Nucleus accumbens (tissue), 56 donors: ENCODE measurements around the gene GAS7.

Experiments
- DNase-seq, 56 donors: peaks; one replicate each; lab custom pipeline; 2025; lab: John Stamatoyannopoulos, UW

Gene GAS7

DNA sequence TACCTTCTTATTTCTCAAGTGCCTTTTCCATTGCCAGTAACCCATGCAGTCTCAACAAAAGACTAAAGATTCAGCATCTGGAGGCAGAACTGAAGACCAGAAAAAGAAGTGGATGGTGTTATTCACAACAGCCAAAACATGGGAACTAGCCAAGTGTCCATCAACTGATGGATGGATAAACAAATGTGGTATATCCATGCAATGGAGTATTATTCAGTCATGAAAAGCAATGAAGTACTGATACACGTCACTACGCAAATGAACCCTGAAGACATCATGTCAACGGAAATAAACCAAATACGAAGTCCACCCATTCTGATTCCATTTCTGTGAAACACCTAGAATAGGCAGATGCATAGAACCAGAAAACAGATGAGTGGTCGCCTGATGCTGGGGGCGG lies 25.6 kb downstream of the GAS7 start:
- no peak for DNase-seq

DNA sequence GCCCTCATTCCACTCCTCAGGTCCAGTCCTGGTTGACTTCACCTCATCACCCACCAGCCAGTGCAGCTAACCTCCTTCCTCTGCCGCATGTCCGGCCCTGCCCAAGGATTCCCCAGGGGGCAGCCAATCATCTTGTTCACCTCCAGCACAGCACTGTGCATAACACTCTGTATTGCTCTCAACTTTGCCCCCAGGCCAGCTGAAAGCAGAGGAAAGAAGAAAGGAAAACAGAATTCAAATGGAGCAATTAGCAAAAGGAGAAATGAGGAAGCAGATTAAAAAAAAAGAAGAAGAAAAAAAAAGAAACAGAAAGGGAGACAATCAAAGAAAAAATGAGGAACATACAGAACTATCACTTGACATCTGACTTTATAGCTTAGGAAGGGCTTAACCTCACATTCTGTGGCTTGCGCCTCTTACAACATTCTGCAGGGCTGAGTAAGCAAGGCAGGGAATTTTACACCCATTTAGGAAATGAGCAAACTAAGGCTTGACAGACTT lies 26.1 kb downstream of the GAS7 start:
- no peak for DNase-seq

DNA sequence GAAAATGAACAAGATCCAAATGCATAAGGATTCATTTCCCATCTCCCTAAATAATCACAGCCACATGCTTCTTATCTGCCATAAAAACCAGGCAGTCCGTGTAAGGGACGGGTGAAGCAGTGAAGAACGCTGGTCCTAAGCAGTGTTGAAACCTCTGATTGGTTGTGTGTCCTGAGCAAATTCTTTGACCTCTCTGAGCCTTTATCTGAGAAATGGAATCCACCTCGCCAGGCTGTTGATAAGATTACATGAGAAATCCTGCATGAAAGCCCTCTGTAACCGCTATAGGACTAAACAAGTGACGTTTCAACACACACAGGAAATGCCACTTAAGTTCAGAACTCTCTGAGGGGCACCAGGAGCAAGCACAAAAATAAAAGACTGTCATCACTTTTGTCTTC lies 26.8 kb downstream of the GAS7 start:
- DNase-seq = no peak

DNA sequence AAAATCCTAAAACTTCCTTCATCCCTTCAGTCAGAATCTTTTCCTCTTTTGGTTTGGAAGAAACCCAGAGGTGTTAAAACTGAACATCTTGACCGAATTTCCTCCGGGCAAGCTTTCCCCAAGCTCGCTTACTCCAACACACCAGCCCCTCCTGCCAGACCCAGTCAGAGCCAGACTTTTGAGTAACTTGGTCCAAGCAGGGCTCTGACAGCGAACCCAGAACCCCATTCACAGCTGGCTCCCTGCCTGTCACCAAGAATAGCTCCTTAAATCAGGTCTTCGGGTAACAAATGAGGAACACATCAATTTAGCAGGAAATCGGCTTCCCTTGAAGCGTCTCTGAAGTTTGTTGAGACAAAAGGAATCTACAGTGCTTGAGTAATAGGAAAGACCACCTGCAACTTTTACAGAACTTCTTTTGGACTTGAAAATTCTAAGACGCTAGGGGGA lies 27.3 kb downstream of the GAS7 start:
- DNase-seq = peak in 22 of 56 donors; percentile 2 to 40 (median 12)

DNA sequence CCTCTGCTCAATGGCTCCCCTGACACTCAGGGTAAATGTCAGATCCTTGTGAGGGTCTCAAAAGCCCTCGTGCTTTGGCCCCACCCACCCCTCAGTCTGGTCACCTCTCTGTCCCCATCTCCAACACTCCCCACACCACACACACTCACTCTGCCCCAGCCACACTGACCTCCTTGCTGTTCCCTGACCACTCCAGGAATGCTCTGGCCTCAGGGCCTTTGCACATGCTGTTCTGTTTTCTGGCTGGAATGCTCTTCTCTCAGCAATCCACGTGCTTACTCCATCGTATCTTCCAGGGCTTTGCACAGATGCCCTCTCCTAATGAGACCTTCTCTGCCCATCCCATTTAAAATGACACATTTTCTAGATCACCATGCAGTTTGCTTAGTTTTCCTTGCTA lies 28.2 kb downstream of the GAS7 start:
- DNase-seq = no peak

DNA sequence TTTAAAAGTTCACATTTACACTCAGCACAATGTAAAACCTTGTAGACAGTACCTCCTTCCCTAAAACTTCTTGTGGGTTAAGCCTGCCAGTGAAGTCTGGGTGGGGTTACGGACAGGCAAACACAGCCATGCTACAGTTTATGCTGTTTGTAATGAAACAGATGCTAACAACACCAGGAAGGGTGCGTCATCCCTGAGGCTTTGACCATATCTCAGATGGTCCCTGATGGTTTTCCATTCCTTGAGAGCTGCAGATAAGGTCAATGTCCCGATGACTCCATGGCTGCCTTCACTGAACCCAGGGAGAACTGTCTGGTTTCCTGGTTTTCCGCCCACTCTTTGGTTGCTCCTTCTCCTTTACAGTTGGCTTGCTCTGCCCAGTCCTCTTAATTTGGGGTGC lies 29.1 kb downstream of the GAS7 start:
- DNase-seq = no peak

DNA sequence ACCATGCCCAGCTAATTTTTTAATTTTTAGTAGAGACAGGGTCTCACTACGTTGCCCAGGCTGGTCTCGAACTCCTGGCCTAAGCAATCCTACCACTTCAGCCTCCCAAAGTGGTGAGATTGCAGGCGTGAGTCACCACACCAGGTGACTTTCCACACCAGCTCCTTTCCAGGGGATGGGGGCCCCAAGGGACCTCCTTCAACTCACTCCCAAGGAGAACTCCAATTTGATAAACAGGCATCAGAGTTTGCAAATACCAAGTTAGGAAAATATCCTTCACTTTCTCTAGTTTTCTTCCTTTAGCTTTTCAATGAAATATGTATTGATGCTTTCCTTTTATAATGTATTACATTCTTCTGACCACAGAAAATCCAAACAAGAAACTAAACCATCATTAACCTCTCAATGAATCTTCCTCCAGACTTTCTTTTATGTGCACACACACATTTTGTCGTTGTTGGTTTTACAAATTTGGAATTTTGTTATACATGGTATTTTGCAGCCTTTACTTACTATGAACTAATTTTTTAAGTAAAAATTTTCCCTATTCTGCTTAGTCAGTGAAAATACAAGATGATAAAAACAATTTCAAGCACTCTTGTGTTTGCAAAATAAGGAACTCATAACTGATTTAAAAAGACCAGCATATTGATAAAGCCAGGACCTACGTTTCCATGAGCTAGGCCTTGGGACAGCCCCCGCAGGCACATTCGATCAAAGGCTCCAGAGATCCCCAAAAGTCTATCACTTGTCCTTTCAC lies 32.0 kb downstream of the GAS7 start:
- DNase-seq = no peak

DNA sequence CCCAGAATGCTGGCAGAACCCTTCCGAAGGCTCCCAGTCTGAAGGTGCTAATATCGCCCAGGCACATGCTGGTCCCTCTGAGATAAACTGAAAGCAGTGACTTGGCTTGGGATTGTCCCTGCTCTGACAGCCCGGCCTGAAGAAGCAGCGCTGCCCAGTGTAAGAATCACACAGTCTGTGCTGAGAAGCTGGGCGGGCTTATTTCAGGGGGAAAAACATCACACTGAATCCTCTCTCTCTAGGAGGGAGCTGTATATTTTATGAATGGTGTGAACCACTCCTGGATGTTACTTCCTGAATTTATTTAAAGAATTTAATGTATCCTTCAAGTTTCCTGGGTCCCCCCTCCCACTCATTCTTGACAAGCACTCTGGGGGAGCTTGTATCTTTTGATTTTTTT lies 36.3 kb downstream of the GAS7 start:
- peak in 2 of 56 donors; percentile 5 to 8 for DNase-seq

DNA sequence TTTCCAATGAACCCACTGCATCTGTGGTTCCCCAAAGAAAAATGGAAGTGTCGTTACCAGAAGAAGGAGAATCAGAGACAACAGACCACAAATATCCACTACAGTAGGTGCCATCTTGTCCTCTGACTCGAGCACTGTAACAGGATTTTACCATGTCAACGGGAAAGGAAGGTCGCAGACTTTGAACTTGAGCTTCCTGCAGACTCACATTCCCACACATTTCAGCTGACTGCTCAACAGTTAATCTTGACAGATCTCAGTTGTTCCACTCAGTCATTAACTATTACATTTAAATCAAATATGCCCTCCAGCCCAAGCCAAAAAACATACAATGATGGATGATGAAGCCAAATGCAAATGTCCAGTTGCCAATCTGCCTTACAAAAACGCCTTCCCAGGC lies 37.0 kb downstream of the GAS7 start:
- no peak for DNase-seq

DNA sequence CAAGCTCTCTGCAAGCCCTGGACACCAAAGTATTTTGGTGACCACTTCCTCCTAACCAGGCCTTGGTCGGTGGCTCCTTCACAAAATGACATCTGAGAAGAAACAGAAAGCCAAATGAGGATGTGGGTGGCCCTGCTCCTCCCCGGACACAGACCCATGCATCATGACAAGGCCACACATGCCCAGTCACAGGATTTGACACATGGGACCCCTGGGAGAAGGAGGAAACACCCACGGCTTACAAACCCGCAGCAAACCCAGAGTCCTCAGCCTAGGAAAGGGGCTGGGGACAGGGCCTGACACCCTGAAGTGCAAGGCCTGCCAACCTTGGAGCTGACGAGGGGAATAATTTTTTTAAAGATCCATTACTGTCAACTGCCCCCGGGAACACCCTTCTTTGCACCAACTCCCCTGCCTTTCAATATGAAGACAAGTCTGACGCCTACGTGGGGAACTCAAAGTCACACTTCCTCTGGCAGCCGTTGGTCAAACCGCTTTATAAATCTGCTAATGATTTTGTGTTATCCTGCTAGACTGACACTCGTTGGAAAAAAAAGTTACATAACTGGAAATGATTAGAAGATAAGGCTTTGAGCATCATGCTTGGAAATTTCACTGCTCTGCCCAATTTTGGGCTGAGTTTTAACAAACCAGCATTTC lies 41.3 kb downstream of the GAS7 start:
- peak in 27 of 56 donors; percentile 9 to 48 (median 26) for DNase-seq

DNA sequence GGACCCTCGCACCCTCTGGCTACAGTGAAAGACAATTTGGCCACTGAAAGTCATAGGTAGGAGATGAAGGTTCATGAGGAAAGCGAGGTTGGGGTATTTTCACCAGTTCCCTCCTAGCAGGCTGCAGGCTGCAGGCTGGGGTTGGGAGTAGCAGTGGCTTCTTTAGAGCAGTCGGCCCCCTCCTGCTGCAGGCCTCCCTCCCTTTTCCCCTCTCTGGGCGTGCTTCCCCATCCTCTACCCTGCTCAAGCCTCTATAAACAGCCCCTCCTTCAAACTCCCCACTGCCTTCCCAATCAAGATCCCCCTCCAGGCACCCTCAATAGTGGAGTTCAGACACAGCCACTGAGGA lies 41.8 kb downstream of the GAS7 start:
- peak in 3 of 56 donors; percentile 37 to 48 (median 48) for DNase-seq

DNA sequence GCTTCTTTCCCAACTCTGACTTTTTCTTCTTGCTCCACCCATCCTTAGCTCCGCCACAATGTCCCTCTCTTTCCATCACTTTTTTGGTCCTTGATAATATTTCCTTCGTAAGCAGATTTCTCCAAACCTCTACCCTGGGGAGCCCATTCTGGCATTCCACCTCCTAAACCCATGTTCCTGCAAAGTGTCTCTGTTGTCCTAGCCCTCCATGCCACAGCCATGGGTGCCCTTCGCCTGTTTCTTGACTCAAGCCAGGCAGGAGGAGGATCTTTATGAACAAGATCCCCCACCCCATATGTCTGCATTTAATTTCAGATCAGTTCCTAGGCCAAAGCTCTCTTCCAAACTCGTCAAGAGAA lies 42.4 kb downstream of the GAS7 start:
- DNase-seq = no peak

DNA sequence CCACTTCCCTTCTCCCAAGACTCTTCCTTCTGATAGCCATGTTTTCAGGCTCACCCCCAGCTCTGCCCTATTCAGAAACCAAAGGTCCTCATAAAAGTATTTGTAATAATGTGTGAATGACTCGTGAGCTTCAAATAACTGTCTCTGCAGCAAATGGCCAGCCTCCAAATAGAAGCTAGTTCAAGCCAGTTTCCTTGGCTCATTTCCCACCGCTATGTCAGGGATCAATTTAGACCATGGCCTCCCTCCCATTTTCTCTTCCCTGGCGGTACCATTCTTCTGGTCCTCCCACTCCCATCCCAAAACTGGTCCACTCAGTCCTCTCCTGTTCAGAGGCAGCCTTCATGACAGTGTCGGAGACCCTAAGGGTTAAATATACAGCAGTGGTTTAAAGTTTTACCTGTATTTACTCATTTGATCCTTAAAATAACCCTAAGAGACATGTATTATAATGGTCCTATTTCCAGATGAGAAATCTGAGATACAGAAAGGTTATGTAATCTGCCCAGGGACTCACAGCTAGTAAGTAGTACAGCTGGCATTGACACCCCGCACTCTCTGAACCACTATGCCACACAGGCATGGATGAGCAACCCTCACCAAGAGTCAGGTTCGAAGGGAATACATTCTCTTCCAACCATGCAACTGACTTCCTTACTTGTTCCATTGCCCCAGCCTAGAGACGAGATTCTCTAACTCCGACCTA lies 42.9 kb downstream of the GAS7 start:
- DNase-seq = peak in 2 of 56 donors; percentile 19 to 24

DNA sequence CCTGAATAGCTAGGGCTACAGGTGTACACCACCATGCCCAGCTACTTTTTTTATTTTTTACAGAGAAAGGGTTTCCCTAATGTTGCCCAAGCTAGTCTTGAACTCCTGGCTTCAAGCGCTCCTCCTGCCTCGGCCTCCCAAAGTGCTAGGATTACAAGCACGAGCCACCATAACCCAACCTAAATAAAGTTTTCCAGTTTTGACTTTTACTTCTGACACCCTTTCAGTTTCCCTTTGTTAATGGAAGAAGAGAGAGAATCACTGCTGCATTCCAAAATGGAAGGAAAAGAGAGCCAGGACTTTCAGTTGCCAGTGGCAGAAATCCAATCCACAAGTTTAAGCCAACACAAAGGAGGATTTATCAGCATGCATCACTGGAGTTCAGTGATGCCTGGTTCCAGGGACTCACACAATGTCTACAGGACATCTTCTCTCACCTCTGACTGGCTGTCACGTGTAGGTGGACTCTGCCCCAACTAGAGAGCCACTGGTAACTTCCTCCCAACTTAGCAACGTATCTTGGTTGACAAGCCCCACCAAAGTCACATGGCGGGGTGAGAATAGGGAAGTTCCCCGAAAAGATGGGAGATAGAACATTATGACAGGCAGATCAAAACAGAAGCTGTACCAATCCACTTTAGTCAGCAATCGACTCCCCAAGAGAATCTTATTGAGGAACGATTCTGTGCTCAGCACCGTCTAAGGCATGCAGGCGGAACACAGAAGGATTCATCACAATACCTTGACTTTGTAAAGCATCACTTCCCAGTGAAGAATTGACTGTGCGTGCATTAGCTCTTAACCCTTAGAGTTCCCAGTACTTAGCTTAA lies 46.5 kb downstream of the GAS7 start:
- peak in 15 of 56 donors; percentile 4 to 32 (median 13) for DNase-seq

DNA sequence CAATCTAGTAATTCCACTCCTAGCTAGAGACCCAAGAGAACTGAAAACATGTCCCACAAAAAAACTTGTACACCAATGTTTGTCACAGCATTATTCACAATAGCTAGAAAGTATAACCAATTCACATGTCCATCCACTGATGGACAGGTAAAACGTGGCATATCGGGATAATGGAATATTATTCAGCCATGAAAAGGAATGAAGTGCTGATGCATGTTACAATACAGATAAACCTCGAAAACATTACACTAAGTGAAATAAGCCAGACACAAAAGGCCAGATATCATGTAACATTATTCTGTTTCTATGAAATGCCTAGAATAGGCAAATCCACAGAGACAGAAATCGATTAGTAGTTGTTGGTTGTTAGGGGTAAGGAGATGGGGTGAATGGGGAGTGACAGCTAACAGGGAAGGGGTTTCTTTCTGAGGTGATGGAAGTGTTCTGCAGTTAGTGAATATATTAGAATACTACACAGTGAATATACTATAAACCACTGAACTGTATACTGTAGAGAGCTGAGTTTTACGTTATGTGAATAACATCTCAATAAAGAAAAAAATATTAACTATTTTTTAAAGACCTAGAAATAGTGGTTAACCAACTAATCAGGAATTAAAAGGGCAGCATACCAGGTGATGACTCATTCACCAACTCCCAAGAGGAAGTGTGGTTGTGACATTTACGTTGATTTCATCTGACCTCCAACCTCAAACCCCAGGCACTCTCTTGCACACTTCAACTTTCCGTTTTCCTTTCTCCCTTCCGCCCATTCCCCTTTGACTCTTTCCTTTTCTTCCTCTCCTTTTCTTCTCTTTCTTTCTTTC lies 48.6 kb downstream of the GAS7 start:
- DNase-seq = peak in 1 of 56 donors; percentile 9

DNA sequence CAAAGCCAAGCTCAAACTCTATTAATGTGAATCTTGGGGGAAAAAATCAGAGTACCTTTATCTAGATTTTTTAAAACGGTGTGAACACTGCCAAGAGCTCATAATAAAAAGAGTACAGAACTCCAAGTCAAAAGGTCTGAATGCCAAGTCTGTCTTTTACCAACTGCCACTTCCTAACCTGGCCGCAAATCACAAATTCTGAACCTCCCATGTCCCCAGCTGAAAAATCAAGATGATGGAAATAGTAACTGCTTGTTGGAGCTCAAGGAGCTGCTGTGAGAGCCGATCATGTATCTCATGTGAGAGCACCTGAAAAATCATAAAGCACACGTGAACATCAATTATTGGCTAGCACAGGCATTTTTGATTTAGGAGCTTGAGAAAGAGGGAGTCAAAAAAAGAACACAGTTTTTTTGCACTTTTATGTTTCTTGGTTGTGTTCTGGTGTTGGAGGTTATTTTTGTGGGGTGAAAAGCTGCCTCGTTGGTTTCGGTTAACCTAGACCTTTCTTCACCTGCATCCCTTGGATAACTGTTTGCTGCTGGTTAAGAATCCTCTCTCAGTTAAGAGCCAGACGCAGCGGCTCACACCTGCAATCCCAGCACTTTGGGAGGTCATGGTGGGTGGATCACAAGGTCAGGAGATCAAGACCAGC lies 50.5 kb downstream of the GAS7 start:
- DNase-seq = no peak

DNA sequence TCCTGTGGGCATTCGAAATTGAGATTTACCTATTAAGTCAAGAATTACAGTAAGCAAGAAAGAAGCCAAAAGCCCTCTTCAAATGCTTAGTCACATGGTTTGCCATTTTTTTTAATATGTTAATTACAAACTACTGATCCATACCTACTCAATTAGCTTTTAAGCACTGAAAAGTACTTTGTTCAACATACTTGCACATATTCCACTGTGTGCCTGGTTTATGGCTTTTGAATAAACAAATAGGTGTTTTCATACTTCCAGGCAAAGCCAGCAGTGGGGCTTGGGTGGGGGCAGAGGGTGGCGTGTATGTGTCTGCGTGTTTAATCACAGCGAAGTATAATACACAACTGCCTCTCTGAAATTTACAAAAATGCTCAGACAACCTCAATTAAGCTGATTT lies 51.4 kb downstream of the GAS7 start:
- no peak for DNase-seq

DNA sequence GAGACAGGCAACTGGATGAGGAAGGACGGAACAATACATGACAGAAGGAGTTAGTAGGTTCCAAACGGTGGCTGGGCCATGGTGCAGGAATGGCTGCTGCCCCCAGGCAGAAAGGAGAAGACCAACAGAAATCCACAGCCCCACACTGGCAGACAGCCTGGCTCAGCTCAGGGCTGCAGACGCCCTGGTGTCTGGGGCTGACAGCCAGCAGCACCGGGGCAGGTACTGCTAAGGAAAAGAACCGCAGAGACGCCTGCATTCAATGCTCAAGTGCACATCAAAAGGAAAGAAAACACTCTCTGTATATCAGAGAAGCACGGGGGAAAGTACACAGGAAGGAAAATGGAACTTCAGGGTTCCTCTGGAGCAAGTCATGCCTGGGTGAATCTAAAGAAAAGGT lies 53.4 kb downstream of the GAS7 start:
- DNase-seq = no peak

DNA sequence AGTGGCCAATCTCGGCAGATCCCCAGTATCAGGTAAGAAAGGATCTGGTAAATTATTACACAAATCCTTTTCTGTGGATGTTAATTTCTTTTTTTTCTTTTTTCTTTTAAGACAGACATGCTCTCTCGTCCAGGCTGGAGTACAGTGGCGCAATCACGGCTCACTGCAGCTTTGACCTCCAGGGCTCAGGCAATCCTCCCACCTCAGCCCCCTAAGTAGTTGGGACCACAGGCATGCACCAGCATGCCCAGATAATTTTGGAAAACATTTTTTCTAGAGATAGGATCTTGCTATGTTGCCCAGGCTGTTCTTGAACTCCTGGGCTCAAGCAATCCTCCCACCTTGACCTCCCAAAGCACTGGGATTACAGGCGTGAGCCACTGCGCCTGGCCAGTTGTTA lies 54.0 kb downstream of the GAS7 start:
- no peak for DNase-seq
